Activated CD4-positive, alpha-beta T cell treated with anti-CD3 and anti-CD28 coated beads, Interleukin-2, amount 10 ng/mL, durations not matched to agents 7 days and 5 days (primary cell): ENCODE results near the gene MYLK4. TPM values are rescaled to one million over a fixed set of nuclear protein-coding genes. Genes with fewer than 3 reads are reported as not detected.

ENCODE experiments used
- CTCF ChIA-PET: fragments of 350-600 bp; sonication (Branson Sonifier 250); formaldehyde crosslinking; loops from one replicate; lab custom pipeline; 2021; ENCODE audit warnings: antibody characterized with exemption; lab: Charles Lee
- POLR2A ChIA-PET: fragments of 350-600 bp; sonication (Branson Sonifier 250); formaldehyde crosslinking; loops from one replicate; lab custom pipeline; 2021; ENCODE audit warnings: antibody characterized with exemption; lab: Charles Lee
- DNase-seq: peaks from one replicate; pipeline ENCODE4 v3.0.0-alpha.2; 2020
- H3K27ac Mint-ChIP-seq: one replicate; pipeline ENCODE4 v1.8.0; 2021; ENCODE audit warnings: mild to moderate bottlenecking, moderate library complexity, mixed read lengths
- H3K27me3 Mint-ChIP-seq: one replicate; pipeline ENCODE4 v1.8.0; 2021; ENCODE audit warnings: mixed read lengths
- H3K36me3 Mint-ChIP-seq: one replicate; pipeline ENCODE4 v1.8.0; 2021; ENCODE audit warnings: low read depth, mixed read lengths
- H3K4me1 Mint-ChIP-seq: one replicate; pipeline ENCODE4 v1.8.0; 2021; ENCODE audit warnings: mixed read lengths
- H3K4me3 Mint-ChIP-seq: one replicate; pipeline ENCODE4 v1.8.0; 2021; ENCODE audit warnings: mild to moderate bottlenecking, moderate library complexity, mixed read lengths
- H3K9me3 Mint-ChIP-seq: one replicate; pipeline ENCODE4 v1.8.0; 2021; ENCODE audit warnings: mixed read lengths
- total RNA-seq, 2 experiments: library from RNA; stranded (reverse); gene quantifications; one replicate each; pipeline ENCODE4 v1.2.3, GENCODE V29; 2021

MYLK4 gene
- total RNA-seq, 2 experiments from 2014 or later, result 0.62 to 0.69 TPM

- no peaks in the 10 kb centered on the region for H3K4me1 Mint-ChIP-seq
- H3K9me3 Mint-ChIP-seq, result peaks cover 2% of the 10 kb centered on the region
- ChIA-PET POLR2A (no interaction called here), CTCF (no interaction called here)
- no peak overlapping the region for H3K4me3 Mint-ChIP-seq
- no peak overlapping the region for H3K27ac Mint-ChIP-seq
- DNase-seq, result no peak
- H3K27me3 Mint-ChIP-seq, result peaks cover 2% of the 10 kb centered on the region
- no peaks in the 10 kb centered on the region for H3K36me3 Mint-ChIP-seq
Observed at GRCh38 chr6:2721219-2721618, 29.5 kb downstream of the MYLK4 start.

GRCh38 chr6:2719093-2719455 is 31.6 kb downstream of the MYLK4 start:
- H3K9me3 Mint-ChIP-seq, result peaks cover 2% of the 10 kb centered on the region
- DNase-seq, result no peak
- H3K27ac Mint-ChIP-seq, result no peak overlapping the region
- ChIA-PET CTCF (interaction anchor here (1.0 kb wide), 1 partner anchor 19 kb away, joined by 3 read pairs; no protein-coding TSS in a partner anchor), POLR2A (no interaction called here)
- no peak overlapping the region for H3K4me3 Mint-ChIP-seq
- H3K4me1 Mint-ChIP-seq, result no peaks in the 10 kb centered on the region
- H3K27me3 Mint-ChIP-seq, result peaks cover 2% of the 10 kb centered on the region
- no peaks in the 10 kb centered on the region for H3K36me3 Mint-ChIP-seq

GRCh38 chr6:2718334-2719092 is 32.2 kb downstream of the MYLK4 start:
- POLR2A ChIA-PET, result no interaction called here
- no peak for DNase-seq
- peaks cover 2% of the 10 kb centered on the region for H3K27me3 Mint-ChIP-seq
- CTCF ChIA-PET, result no interaction called here
- H3K4me3 Mint-ChIP-seq, result no peak overlapping the region
- no peaks in the 10 kb centered on the region for H3K4me1 Mint-ChIP-seq
- H3K9me3 Mint-ChIP-seq, result peaks cover 2% of the 10 kb centered on the region
- no peak overlapping the region for H3K27ac Mint-ChIP-seq
- no peaks in the 10 kb centered on the region for H3K36me3 Mint-ChIP-seq

GRCh38 chr6:2716936-2717700 is 33.6 kb downstream of the MYLK4 start:
- ChIA-PET POLR2A (no interaction called here), CTCF (interaction anchor here (0.6 kb wide), 1 partner anchor 1135 kb away, joined by 4 read pairs; no protein-coding TSS in a partner anchor)
- H3K4me1 Mint-ChIP-seq, result no peaks in the 10 kb centered on the region
- H3K4me3 Mint-ChIP-seq, result no peak overlapping the region
- H3K36me3 Mint-ChIP-seq, result no peaks in the 10 kb centered on the region
- no peaks in the 10 kb centered on the region for H3K9me3 Mint-ChIP-seq
- no peak for DNase-seq
- peaks cover 2% of the 10 kb centered on the region for H3K27me3 Mint-ChIP-seq
- no peak overlapping the region for H3K27ac Mint-ChIP-seq

- POLR2A ChIA-PET, result no interaction called here
- H3K9me3 Mint-ChIP-seq, result no peaks in the 10 kb centered on the region
- no peak overlapping the region for H3K4me3 Mint-ChIP-seq
- no peaks in the 10 kb centered on the region for H3K36me3 Mint-ChIP-seq
- no peak for DNase-seq
- H3K27me3 Mint-ChIP-seq, result peaks cover 8% of the 10 kb centered on the region
- no peaks in the 10 kb centered on the region for H3K4me1 Mint-ChIP-seq
- CTCF ChIA-PET, result interaction anchor here (1.5 kb wide), 1 partner anchor 31 kb away, joined by 3 read pairs; no protein-coding TSS in a partner anchor
- H3K27ac Mint-ChIP-seq, result no peak overlapping the region
Observed at GRCh38 chr6:2715737-2716136, 35.0 kb downstream of the MYLK4 start.

GRCh38 chr6:2714111-2714895 is 36.4 kb downstream of the MYLK4 start:
- POLR2A ChIA-PET, result no interaction called here
- CTCF ChIA-PET, result no interaction called here
- Mint-ChIP-seq H3K27ac (no peak overlapping the region), H3K9me3 (peaks cover 5% of the 10 kb centered on the region), H3K4me1 (no peaks in the 10 kb centered on the region), H3K27me3 (peaks cover 16% of the 10 kb centered on the region), H3K4me3 (no peak overlapping the region), H3K36me3 (no peaks in the 10 kb centered on the region)
- DNase-seq, result no peak

- H3K27ac Mint-ChIP-seq, result no peak overlapping the region
- H3K4me3 Mint-ChIP-seq, result no peak overlapping the region
- no peaks in the 10 kb centered on the region for H3K36me3 Mint-ChIP-seq
- peaks cover 5% of the 10 kb centered on the region for H3K9me3 Mint-ChIP-seq
- H3K4me1 Mint-ChIP-seq, result no peaks in the 10 kb centered on the region
- CTCF ChIA-PET, result interaction anchor here (0.6 to 0.7 kb wide), 2 partner anchors 262 to 583 kb away, joined by 3 read pairs; no protein-coding TSS in a partner anchor
- POLR2A ChIA-PET, result no interaction called here
- no peak for DNase-seq
- peaks cover 20% of the 10 kb centered on the region for H3K27me3 Mint-ChIP-seq
Observed at GRCh38 chr6:2713473-2714110, 37.1 kb downstream of the MYLK4 start.

GRCh38 chr6:2712102-2712501 is 38.6 kb downstream of the MYLK4 start:
- Mint-ChIP-seq H3K27me3 (peaks cover 20% of the 10 kb centered on the region), H3K9me3 (peaks cover 5% of the 10 kb centered on the region), H3K4me1 (no peaks in the 10 kb centered on the region), H3K4me3 (no peak overlapping the region), H3K27ac (no peak overlapping the region), H3K36me3 (no peaks in the 10 kb centered on the region)
- CTCF ChIA-PET, result interaction anchor here (0.9 to 1.6 kb wide), 2 partner anchors 10 to 72 kb away, joined by 3 to 4 read pairs; no protein-coding TSS in a partner anchor
- no peak for DNase-seq
- POLR2A ChIA-PET, result no interaction called here

- CTCF ChIA-PET, result no interaction called here
- no peaks in the 10 kb centered on the region for H3K4me1 Mint-ChIP-seq
- H3K4me3 Mint-ChIP-seq, result no peak overlapping the region
- no peak overlapping the region for H3K27ac Mint-ChIP-seq
- DNase-seq, result no peak
- H3K27me3 Mint-ChIP-seq, result peaks cover 21% of the 10 kb centered on the region
- H3K9me3 Mint-ChIP-seq, result peaks cover 5% of the 10 kb centered on the region
- no peaks in the 10 kb centered on the region for H3K36me3 Mint-ChIP-seq
- POLR2A ChIA-PET, result no interaction called here
Observed at GRCh38 chr6:2710412-2710811, 40.3 kb downstream of the MYLK4 start.

GRCh38 chr6:2708456-2708855 is 42.3 kb downstream of the MYLK4 start:
- POLR2A ChIA-PET, result no interaction called here
- Mint-ChIP-seq H3K4me1 (no peaks in the 10 kb centered on the region), H3K27ac (no peak overlapping the region), H3K36me3 (no peaks in the 10 kb centered on the region), H3K4me3 (no peak overlapping the region), H3K9me3 (peaks cover 5% of the 10 kb centered on the region), H3K27me3 (peaks cover 23% of the 10 kb centered on the region)
- CTCF ChIA-PET, result no interaction called here
- no peak for DNase-seq

- no peaks in the 10 kb centered on the region for H3K36me3 Mint-ChIP-seq
- ChIA-PET CTCF (no interaction called here), POLR2A (no interaction called here)
- H3K27me3 Mint-ChIP-seq, result peaks cover 20% of the 10 kb centered on the region
- no peak for DNase-seq
- no peak overlapping the region for H3K4me3 Mint-ChIP-seq
- no peak overlapping the region for H3K27ac Mint-ChIP-seq
- H3K9me3 Mint-ChIP-seq, result peaks cover 5% of the 10 kb centered on the region
- no peaks in the 10 kb centered on the region for H3K4me1 Mint-ChIP-seq
Observed at GRCh38 chr6:2706558-2706957, 44.2 kb downstream of the MYLK4 start.

- POLR2A ChIA-PET, result no interaction called here
- no peak for DNase-seq
- Mint-ChIP-seq H3K27ac (no peak overlapping the region), H3K36me3 (no peaks in the 10 kb centered on the region), H3K4me3 (no peak overlapping the region), H3K27me3 (peaks cover 13% of the 10 kb centered on the region), H3K9me3 (peaks cover 2% of the 10 kb centered on the region), H3K4me1 (no peaks in the 10 kb centered on the region)
- CTCF ChIA-PET, result interaction anchor here (0.6 kb wide), 1 partner anchor 238 kb away, joined by 4 read pairs; no protein-coding TSS in a partner anchor
Observed at GRCh38 chr6:2705256-2705655, 45.5 kb downstream of the MYLK4 start.
